Stimulated activated CD8-positive, alpha-beta memory T cell treated with anti-CD3 and anti-CD28 coated beads, Interleukin-4, amount 100 ng/mL, for 48 hours (primary cell): ENCODE results near the gene E2F6.

Experiments
- DNase-seq: peaks from one replicate; pipeline ENCODE4 v3.0.0-alpha.2; 2020

Gene E2F6

GRCh38 chr2:11450791-11451190, 15.2 kb downstream of the E2F6 start:
- no peak for DNase-seq

DNA sequence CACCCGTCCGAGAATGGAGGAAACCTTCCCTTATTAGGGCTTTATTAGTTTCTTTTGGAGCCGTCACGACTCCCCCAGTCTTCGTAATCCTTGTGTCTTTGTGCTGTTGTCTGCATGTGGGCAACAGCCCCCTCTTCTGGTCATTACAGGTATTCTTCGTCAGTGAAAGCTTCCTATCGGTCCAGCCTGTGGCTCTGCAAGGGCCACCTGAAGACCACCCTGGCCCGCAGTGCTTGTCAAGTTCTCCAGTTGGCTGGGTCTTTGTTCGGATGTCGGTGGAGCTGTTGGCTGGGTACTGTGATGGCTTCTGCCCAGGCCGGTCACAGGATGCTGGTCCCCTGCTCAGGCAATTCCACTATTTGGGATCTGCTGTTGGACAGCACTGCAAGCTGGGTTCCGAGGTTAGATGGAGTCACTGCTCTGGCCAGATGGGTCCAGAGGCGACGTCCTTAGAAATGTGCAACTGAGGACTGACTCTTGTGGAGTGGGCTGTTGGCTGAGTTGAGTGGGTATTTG, 19.2 kb downstream of the E2F6 start:
- DNase-seq = peak; percentile 55

DNA sequence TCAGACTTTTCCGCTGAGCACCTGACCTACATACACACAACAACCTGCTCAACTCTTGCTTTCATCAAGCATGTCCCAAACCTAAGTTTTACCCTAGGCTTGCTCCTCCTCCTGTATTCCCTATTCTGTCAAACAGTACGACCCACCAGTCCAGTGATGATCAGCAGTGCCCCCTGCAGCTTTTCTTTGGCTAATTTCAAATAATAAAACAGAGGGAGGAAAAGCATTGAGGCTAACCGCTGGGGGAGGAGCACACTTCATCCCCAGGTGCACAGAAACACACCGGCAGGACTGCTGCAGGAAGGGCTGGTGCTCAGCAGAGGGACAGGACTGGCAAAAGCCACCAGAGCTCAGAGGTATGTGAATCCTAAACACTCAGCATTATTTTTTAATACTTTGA, 21.2 kb downstream of the E2F6 start:
- DNase-seq = no peak

DNA sequence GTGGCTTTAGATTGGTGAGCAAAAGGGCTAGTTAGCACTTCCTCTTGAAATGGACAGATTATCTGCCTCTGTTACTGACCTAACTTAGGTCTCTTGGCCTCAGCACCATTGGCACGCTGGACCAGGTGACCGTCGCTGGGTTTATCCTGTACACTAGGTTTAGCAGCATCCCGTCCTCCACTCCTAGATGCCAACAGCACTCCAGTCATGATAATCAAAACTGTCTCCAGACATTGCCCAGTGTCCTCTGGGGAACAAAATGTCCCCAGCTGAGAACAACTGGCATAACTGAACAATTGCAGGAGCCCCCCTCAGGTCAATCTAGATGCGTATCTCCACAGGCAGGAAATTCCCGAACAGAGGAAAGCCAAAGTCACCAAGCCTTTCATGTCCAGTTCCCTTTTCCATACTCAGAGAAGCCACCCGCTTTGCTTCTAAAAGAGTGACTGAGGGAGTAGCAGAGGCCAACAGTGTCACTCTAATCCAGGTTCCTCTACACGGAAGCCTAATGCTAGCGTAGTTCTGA, 27.3 kb downstream of the E2F6 start:
- no peak for DNase-seq

DNA sequence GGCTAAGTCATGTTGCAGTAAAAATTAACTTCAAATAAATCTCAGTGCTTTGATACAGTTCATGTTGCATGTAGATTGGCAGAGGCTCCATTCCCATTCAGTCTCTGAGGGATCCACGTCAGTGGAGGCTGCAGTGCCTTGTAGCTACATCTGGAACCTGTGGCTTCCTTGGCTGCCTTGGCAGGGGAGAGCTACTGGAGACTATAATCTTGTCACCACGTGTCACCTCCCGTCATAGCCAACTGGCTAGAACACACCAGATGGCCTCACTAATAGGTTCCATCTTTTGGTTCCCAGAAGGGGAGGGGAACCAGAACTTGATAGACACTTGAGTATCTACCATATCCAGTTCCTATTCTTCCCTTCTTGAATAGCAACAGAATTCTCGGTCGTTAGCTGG, 28.4 kb downstream of the E2F6 start:
- DNase-seq = no peak

DNA sequence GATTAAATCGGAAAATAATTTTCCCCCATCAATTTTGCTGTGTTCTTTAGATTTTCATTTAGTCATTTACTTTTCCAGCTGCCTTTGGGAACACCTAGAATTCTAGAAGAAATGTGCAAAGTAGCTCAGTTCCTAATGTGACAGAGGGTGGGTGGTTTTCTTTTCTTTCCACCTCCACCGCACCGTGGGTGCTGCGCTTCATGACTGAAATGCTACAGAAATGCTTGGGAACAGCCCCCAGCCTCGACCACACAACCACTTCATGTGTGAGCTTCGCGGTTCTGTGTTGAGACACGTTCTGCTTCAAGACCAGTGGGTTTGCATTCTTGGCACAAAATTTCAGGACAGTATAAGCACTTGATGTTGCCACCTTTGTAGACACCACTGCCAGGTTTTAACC, 30.9 kb downstream of the E2F6 start:
- DNase-seq = no peak

DNA sequence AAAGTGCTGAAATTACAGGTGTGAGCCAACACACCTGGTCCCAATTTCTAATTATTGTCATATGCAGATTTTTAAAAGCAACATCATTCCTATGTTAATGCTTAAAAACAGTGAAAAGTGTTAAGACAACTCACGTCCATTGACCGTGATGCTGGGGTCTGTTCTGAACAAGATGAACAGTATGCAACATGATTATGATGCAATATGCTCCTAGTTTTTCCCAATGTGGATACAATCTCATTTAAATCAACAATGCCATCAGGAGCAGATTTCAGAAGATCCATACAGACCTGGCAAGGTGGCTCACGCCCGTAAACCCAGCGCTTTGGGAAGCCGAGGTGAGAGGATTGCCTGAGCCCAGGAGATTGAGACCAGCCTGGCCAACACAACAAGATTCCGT, 31.5 kb downstream of the E2F6 start:
- no peak for DNase-seq

GRCh38 chr2:11433822-11434221, 32.1 kb downstream of the E2F6 start:
- no peak for DNase-seq

- no peak for DNase-seq
These were observed 35.2 kb downstream of the E2F6 start for GRCh38 chr2:11430729-11431128.

DNA sequence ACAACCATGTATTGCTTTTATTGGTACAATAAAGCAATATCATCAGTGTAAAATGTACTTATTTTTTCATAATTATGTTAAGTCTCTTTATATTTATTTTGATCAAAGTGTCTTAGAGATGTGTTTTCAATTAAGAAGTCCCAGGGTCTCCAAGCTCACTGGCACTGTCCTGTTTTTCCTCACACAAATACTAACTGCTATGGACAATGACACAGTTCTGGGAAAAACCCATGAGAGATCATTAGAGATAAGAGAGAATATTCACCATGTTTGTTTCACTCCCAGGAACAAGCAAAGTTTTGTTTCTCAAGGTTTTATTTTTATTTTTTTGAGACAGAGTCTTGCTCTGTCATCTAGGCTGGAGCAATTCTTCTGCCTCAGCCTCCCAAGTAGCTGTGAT, 38.7 kb downstream of the E2F6 start:
- no peak for DNase-seq

- DNase-seq = no peak
These were observed 43.0 kb downstream of the E2F6 start for GRCh38 chr2:11422901-11423435.

GRCh38 chr2:11422491-11422865, 43.5 kb downstream of the E2F6 start:
- DNase-seq = no peak

- DNase-seq = no peak
These were observed 44.0 kb downstream of the E2F6 start for GRCh38 chr2:11421863-11422490.

- DNase-seq = no peak
These were observed 45.3 kb downstream of the E2F6 start for GRCh38 chr2:11420671-11421070.

DNA sequence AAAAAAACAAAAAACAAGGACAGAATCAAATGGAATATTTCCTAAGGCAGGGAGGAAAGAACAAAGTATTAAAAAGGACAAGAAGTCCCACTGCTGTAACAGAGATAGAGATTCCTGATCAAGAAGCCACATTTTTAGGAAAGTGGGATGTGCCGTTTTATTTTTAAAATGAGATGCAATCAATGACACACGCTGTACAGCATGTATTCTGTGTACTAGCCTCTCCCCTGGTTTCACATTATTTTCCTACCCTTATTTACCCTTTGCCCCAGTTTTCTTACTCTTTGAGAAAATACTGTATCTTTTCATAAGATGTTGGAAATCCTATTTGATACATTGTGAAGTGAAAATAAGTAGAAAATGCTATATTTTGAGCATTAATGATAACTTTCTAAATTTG, 45.8 kb downstream of the E2F6 start:
- no peak for DNase-seq

DNA sequence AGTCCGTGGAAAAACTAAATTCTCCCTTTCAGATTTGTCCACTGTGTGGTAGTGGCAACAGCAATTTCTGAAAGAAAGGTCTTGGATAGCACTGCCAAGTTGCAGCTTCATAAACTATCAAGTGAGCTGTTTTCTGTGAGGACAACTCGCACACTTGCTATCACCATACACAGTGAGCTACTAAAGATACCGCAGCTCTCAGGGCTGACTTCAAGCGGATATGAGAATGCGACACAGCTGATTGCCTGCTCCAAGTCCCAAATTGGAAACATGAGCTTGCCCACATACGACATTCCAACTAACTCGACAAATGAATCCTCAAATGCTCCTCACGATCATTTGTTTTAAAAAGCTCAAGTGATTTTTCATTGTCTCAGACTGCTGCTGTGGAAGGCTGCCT, 46.2 kb downstream of the E2F6 start:
- DNase-seq = no peak

- peak; percentile 27 for DNase-seq
These were observed 47.9 kb downstream of the E2F6 start for GRCh38 chr2:11417946-11418585.

- no peak for DNase-seq
These were observed 49.0 kb downstream of the E2F6 start for GRCh38 chr2:11416931-11417330.

GRCh38 chr2:11416186-11416585, 49.8 kb downstream of the E2F6 start:
- DNase-seq = no peak

- no peak for DNase-seq
These were observed 51.4 kb downstream of the E2F6 start for GRCh38 chr2:11414372-11415124.

- no peak for DNase-seq
These were observed 53.5 kb downstream of the E2F6 start for GRCh38 chr2:11412449-11412810.

GRCh38 chr2:11411768-11412448, 54.1 kb downstream of the E2F6 start:
- no peak for DNase-seq

DNA sequence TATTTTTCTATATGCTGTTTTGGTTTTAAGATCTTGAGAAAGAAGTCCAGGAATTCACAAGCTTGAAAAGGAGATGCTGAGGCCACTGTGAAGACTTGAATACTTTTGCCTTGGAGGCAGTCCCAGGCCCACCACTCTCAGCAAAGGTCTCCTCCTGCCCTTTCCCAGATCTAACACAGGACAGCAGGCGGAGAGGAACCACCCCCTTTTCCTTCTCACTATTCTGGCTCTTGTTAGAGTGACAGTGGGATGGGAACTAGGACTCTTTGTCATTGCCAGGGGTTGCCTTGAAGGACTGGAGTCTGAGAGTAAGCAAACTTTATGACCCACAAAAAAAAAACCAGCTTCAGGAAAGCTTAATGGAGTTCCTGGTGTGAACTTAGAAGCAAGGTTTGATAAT, 54.7 kb downstream of the E2F6 start:
- no peak for DNase-seq
